OCI-LY1 (cell line): ENCODE results near the gene PSORS1C1.

ENCODE experiments used
- H2AFZ ChIP-seq: fragments of 200-600 bp; sonication (generic), shearing (Covaris generic); 2 replicates; pipeline ENCODE4 v1.6.0; 2014; ENCODE audit warnings: antibody characterized with exemption, mild to moderate bottlenecking, low read length
- H3F3A ChIP-seq: fragments of 200-600 bp; sonication (generic), shearing (Covaris generic); 2 replicates; pipeline ENCODE4 v1.6.0; 2014; ENCODE audit warnings: mild to moderate bottlenecking, antibody characterized with exemption, low read length, moderate library complexity; ENCODE audit not compliant: insufficient read depth
- H3K27ac ChIP-seq: fragments of 200-600 bp; sonication (generic); 2 replicates; pipeline ENCODE4 v1.5.1; 2014; ENCODE audit warnings: low read length, mixed run types, mild to moderate bottlenecking, low read depth; ENCODE audit not compliant: poor library complexity, severe bottlenecking
- H3K27me3 ChIP-seq: fragments of 200-600 bp; sonication (generic); 2 replicates; pipeline ENCODE4 v1.6.0; 2014; ENCODE audit warnings: antibody characterized with exemption, mild to moderate bottlenecking, low read length, moderate library complexity; ENCODE audit not compliant: insufficient read depth
- H3K36me3 ChIP-seq: fragments of 200-600 bp; sonication (generic); 2 replicates; pipeline ENCODE4 v1.6.1; 2014; ENCODE audit warnings: mild to moderate bottlenecking, antibody characterized with exemption, low read length, moderate library complexity, mixed read lengths; ENCODE audit not compliant: insufficient read depth
- H3K4me1 ChIP-seq: fragments of 200-600 bp; sonication (generic); 2 replicates; pipeline ENCODE4 v1.5.1; 2014; ENCODE audit warnings: mild to moderate bottlenecking, low read length, moderate library complexity; ENCODE audit not compliant: insufficient read depth, severe bottlenecking
- H3K4me2 ChIP-seq: fragments of 200-600 bp; sonication (generic), shearing (Covaris generic); 2 replicates; pipeline ENCODE4 v1.6.1; 2014; ENCODE audit warnings: low read length
- H3K4me3 ChIP-seq: fragments of 200-600 bp; sonication (generic); 2 replicates; pipeline ENCODE4 v1.5.1; 2014; ENCODE audit warnings: low read length, low read depth, mild to moderate bottlenecking, mixed read lengths; ENCODE audit not compliant: poor library complexity, severe bottlenecking
- H3K79me2 ChIP-seq: fragments of 200-600 bp; shearing (Covaris generic); 2 replicates; pipeline ENCODE4 v1.6.1; 2016; ENCODE audit warnings: mixed run types, low read length, mixed read lengths; ENCODE audit not compliant: insufficient read depth
- H3K9ac ChIP-seq: fragments of 200-600 bp; sonication (generic), shearing (Covaris generic); 2 replicates; pipeline ENCODE4 v1.6.1; 2014; ENCODE audit warnings: mild to moderate bottlenecking, low read length, mixed read lengths
- H3K9me2 ChIP-seq: fragments of 200-600 bp; sonication (generic), shearing (Covaris generic); 2 replicates; pipeline ENCODE4 v1.6.1; 2014; ENCODE audit warnings: low read depth, mild to moderate bottlenecking, low read length, mixed read lengths
- H3K9me3 ChIP-seq: fragments of 200-600 bp; shearing (Covaris generic); 2 replicates; pipeline ENCODE4 v1.6.1; 2014; ENCODE audit warnings: low read length, mixed read lengths
- H4K20me1 ChIP-seq: fragments of 200-600 bp; sonication (generic), shearing (Covaris generic); 2 replicates; pipeline ENCODE4 v1.6.0; 2016; ENCODE audit warnings: mild to moderate bottlenecking, low read length; ENCODE audit not compliant: insufficient read depth
- CTCF ChIP-seq: fragments of 200-600 bp; sonication (generic), shearing (Covaris generic); IDR thresholded peaks from 2 replicates; pipeline ENCODE4 v1.5.1; 2017; ENCODE audit warnings: mild to moderate bottlenecking, antibody characterized with exemption, low read length, moderate library complexity, mixed read lengths
- EZH2 ChIP-seq: fragments of 200-600 bp; sonication (generic), shearing (Covaris generic); IDR thresholded peaks from 2 replicates; pipeline ENCODE4 v1.8.0; 2017; ENCODE audit warnings: borderline replicate concordance, mixed run types, mild to moderate bottlenecking, antibody characterized with exemption, low read length, moderate library complexity, mixed read lengths

PSORS1C1 gene

DNA sequence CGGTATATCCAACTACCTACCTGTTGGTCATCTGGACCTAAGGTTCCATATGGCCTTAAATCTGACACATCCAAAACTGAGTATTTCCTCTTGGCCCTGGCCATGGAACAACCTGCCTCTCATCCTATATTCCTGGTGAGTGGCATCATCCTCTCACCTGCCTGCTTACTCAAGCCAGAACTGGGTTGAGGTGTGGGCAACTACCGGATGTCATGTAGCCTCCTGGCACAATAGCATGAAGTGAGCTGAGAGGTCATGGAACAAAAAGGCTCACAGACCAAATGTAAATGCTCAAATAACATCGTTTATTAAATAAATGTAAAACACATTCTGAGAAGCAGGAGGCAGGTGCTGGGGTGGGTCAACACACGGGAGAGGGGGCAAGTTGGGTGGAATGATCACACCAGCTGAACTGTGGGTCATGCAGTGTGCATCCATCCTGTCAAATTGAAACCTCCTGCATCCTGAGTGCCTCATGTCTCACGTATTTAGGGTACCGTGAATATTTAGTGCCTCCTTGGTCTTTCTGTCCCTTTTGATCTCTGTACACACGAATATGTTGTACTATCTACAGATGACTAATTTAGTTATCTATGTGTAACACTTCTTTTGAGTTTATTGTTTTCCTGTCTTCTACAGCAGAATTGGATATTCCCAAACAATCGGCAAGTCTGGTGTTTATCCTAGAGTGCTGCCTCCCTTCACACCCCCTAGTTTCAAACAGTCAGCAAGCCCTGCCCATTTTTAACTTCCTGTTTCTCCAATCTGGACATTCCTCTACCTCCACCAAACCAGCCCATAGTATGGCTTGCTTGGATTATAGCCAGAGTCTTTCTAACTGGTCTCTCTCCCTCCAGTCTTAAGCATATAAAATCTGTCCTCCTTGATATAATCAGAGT lies 63.8 kb downstream of the PSORS1C1 start:
- no peak overlapping the region for H3K9ac ChIP-seq
- H3K9me2 ChIP-seq = no peaks in the 10 kb centered on the region
- H3K27ac ChIP-seq = no peak overlapping the region
- H3K4me2 ChIP-seq = no peak overlapping the region
- no peaks in the 10 kb centered on the region for H3F3A ChIP-seq
- no peaks in the 10 kb centered on the region for H3K79me2 ChIP-seq
- H3K4me1 ChIP-seq = peaks cover 6% of the 10 kb centered on the region
- H3K36me3 ChIP-seq = no peaks in the 10 kb centered on the region
- H3K27me3 ChIP-seq = no peaks in the 10 kb centered on the region
- H3K4me3 ChIP-seq = no peak overlapping the region
- H3K9me3 ChIP-seq = no peaks in the 10 kb centered on the region
- H2AFZ ChIP-seq = no peak overlapping the region
- TF ChIP-seq CTCF (no peak), EZH2 (no peak)
- H4K20me1 ChIP-seq = no peaks in the 10 kb centered on the region

DNA sequence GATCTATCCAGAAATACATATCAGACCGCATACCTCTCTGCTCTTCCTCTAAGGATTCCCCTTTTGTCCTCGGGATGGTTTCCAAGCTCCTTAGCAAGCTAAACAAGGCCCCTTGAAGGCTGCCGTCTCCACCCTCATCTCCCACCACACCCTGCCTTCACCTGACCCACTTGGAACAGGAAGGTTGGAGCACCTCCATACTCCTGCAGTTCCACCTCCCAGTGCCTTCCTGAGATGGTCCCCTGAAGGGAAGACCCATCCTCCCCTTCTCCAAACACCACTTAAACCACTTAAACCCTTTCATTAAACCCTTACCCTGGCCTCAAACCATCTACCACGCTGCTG lies 64.4 kb downstream of the PSORS1C1 start:
- Histone ChIP-seq H2AFZ (no peak overlapping the region), H3K9ac (no peak overlapping the region), H3K79me2 (no peaks in the 10 kb centered on the region), H3K4me3 (no peak overlapping the region), H4K20me1 (no peaks in the 10 kb centered on the region), H3K4me1 (peaks cover 6% of the 10 kb centered on the region), H3K9me3 (no peaks in the 10 kb centered on the region), H3K9me2 (no peaks in the 10 kb centered on the region), H3K27me3 (no peaks in the 10 kb centered on the region), H3F3A (no peaks in the 10 kb centered on the region), H3K36me3 (no peaks in the 10 kb centered on the region), H3K4me2 (no peak overlapping the region), H3K27ac (no peak overlapping the region)
- TF ChIP-seq CTCF (no peak), EZH2 (no peak)

DNA sequence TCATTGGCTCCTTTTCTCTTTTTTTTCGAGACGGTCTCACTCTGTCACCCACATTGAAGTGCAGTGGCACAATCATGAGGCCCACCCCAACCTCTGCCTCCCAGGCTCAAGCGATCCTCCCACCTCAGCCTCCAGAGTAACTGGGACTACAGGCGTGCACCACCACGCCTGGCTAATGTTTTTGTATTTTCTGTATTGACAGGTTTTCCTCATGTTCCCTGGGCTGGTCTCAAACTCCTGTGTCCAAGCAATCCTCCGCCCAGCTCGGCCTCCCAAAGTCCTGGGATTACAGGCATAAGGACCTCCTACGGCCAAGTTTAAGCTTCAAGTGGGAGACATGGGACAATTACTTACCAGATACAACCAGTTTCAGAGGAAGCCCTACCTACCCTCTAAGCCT lies 65.3 kb downstream of the PSORS1C1 start:
- no peak for TF ChIP-seq EZH2
- TF ChIP-seq CTCF = no peak
- Histone ChIP-seq H3K36me3 (no peaks in the 10 kb centered on the region), H3K9me2 (no peaks in the 10 kb centered on the region), H3K27ac (no peak overlapping the region), H3K79me2 (no peaks in the 10 kb centered on the region), H3K4me2 (no peak overlapping the region), H3K4me1 (peaks cover 6% of the 10 kb centered on the region), H3F3A (no peaks in the 10 kb centered on the region), H2AFZ (no peak overlapping the region), H4K20me1 (no peaks in the 10 kb centered on the region), H3K9ac (no peak overlapping the region), H3K9me3 (no peaks in the 10 kb centered on the region), H3K27me3 (no peaks in the 10 kb centered on the region), H3K4me3 (no peak overlapping the region)
